Activated CD8-positive, alpha-beta memory T cell treated with anti-CD3 and anti-CD28 coated beads for 48 hours (primary cell): ENCODE data around the gene HS2ST1.

ENCODE experiments used
- DNase-seq, 3 experiments: peaks; one replicate each; pipeline ENCODE4 v3.0.0-alpha.2; 2020; ENCODE audit warnings: low read depth in 2 of 3, low spot score in 2 of 3

The HS2ST1 gene

DNA sequence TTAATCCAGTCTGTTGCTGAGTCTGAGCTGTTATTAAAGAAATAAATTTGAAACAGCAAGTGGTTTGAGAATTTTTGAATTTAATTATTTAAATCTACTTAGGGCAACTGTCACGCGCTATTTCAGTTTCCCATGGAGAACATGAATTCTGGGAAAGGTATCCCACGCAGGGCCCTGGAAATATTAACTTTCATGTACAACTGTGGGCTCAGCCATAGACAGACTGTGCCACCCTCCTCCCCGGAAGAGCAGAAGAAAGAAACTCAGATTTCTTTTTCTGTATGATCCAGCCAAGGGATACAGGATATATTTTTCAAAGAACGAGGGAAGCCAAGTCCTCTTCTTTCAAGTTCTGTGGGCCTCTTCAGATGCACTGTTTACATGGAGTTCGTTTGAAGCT is 241.7 kb downstream of the HS2ST1 start:
- no peak for DNase-seq

DNA sequence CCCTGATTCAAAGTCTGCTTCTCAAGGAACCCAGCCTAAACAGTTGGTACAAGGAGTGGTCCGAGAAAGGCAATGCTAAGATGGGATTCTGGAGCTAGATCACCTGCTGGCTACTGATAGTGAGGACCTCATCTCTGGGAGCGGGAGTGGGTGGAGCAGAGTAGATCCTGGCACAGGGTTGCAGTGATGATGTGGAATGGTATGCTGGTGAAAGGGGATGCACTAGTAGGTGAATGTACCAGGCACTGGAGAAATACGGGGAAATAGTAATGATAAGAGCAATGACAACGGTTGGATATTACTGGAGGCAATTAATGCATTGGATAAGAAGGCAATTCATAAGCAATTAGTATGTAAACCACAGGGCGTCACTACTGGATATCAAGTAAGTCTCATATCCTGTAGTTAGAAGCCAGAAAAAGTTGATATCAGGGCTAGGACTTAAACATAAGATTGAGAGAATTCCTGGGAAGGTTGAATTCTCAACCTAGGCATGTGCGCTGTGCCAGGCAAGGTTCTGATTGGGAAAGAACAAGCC is 245.0 kb downstream of the HS2ST1 start:
- no peak for DNase-seq
